Stomach (tissue), 9 donors: ENCODE data around the gene AXL. TPM values are rescaled to one million over a fixed set of nuclear protein-coding genes. Genes with fewer than 3 reads are reported as not detected.
"Not testable (repeated sequence)": the region's sequence is repeated elsewhere in the genome, so short reads cannot be mapped to it uniquely, and the experiment has no call there.

Experiments used
- DNase-seq, 2 donors: peaks; one replicate each; pipeline versions ENCODE4 v3.0.0 to v3.0.0-alpha.2; 2013 to 2019
- H3K27ac ChIP-seq, 5 donors: fragments of 200-600 bp in 4 of 5; sonication (generic) in 4 of 5; one replicate each; pipeline ENCODE4 v1.5.1; 2013 to 2019; ENCODE audit warnings: mild to moderate bottlenecking in 1 of 5, moderate library complexity in 1 of 5
- H3K27me3 ChIP-seq, 3 donors: fragments of 200-600 bp; sonication (generic); one replicate each; pipeline ENCODE4 v1.5.1; 2017 to 2019; ENCODE audit warnings: mixed run types in 1 of 3
- H3K36me3 ChIP-seq, 4 donors: fragments of 200-600 bp; sonication (generic); 1 replicate in 3 of 4; 2 replicates in 1 of 4; pipeline ENCODE4 v1.5.1; 2016 to 2019
- H3K4me1 ChIP-seq, 4 donors: fragments of 200-600 bp; sonication (generic); one replicate each; pipeline ENCODE4 v1.5.1; 2016 to 2019
- H3K4me3 ChIP-seq, 4 donors: fragments of 200-600 bp; sonication (generic) in 3 of 4; one replicate each; pipeline ENCODE4 v1.5.1; 2016 to 2019; ENCODE audit warnings: mild to moderate bottlenecking in 1 of 4
- H3K9me3 ChIP-seq, 4 donors: fragments of 200-600 bp; sonication (generic); one replicate each; pipeline ENCODE4 v1.5.1; 2016 to 2019
- CTCF ChIP-seq, 7 experiments: fragments of 450-650 bp in 4 of 7; fragments of 200-600 bp in 3 of 7; sonication (generic) in 3 of 7; IDR thresholded peaks; one replicate each; pipeline ENCODE4 v1.5.1; 2016 to 2019; ENCODE audit warnings: antibody characterized with exemption in 7 of 7, control low read depth in 2 of 7, mild to moderate bottlenecking in 1 of 7
- EP300 ChIP-seq: sonication (generic); formaldehyde crosslinking; IDR thresholded peaks from one replicate; pipeline ENCODE4 v1.6.1; 2017; ENCODE audit warnings: antibody characterized with exemption
- POLR2A ChIP-seq, 4 donors: fragments of 450-650 bp; IDR thresholded peaks; one replicate each; pipeline ENCODE4 v1.6.1; 2016; ENCODE audit warnings: antibody characterized with exemption in 4 of 4, control low read depth in 2 of 4, mild to moderate bottlenecking in 1 of 4, moderate library complexity in 1 of 4
- POLR2AphosphoS5 ChIP-seq, 3 donors: sonication (generic); formaldehyde crosslinking; IDR thresholded peaks; one replicate each; pipeline ENCODE4 v1.6.1; 2016; ENCODE audit warnings: antibody characterized with exemption in 3 of 3
- WGBS, 5 donors: extraction: QIAGEN DNeasy Blood & Tissue Kit in 3 of 5; methylation state at CpG; one replicate each; pipeline versions ENCODE4 v1.1.5 to v1.1.7; 2013 to 2018; 5-methylcytosine and 5-hydroxymethylcytosine counted together
- intact Hi-C: fragments of 100-400 bp; cut with DNase I; formaldehyde crosslinking; loops from one replicate; pipeline ENCODE4 v1.15.1; 2023; ENCODE audit warnings: low total_unique reads
- polyA plus RNA-seq, 3 donors: library from polyadenylated mRNA; stranded (reverse); fragments of 200-250 nt; gene quantifications; one replicate each; pipeline ENCODE4 v1.2.3, GENCODE V29; 2013
- total RNA-seq, 5 donors: library from RNA; depleted of rRNA; stranded (reverse); fragments of >200 nt; gene quantifications; one replicate each; pipeline versions ENCODE4 v1.1.0 to v1.2.3, GENCODE V29; 2014 to 2016
- donor health status: healthy with polysubstance abuse.
- donor health status: Bipolar disorder and iron deficiency.
- donor health status: healthy.

AXL gene
- total and polyA plus RNA-seq, 8 donors, result 6.1 to 48.7 (median 22.8) TPM

- intact Hi-C loops, result no loop called here
- H3K4me1 ChIP-seq, result no peaks in the 10 kb centered on the region
- DNase-seq, result no peak
- no peak overlapping the region for H3K27ac ChIP-seq
- 37 to 66% (median 60%) methylated on average over 3 of the region's 3 CpGs for WGBS, 5 donors
- peaks cover 98 to 100% (median 100%) of the 10 kb centered on the region in 4 donors for H3K36me3 ChIP-seq
- TF ChIP-seq POLR2A (IDR thresholded peaks at IDR 0.05) (no peak), CTCF (IDR thresholded peaks at IDR 0.05) (no peak), EP300 (no peak), POLR2AphosphoS5 (IDR thresholded peaks at IDR 0.05) (no peak)
- H3K4me3 ChIP-seq, result no peak overlapping the region
- no peaks in the 10 kb centered on the region for H3K9me3 ChIP-seq
- H3K27me3 ChIP-seq, result no peaks in the 10 kb centered on the region
Measured at GRCh38 chr19:41276231-41276630, 57.2 kb downstream of the AXL start.

- peaks cover 96 to 100% (median 99%) of the 10 kb centered on the region in 4 donors for H3K36me3 ChIP-seq
Measured at GRCh38 chr19:41278478-41278877, 59.5 kb downstream of the AXL start.

DNA sequence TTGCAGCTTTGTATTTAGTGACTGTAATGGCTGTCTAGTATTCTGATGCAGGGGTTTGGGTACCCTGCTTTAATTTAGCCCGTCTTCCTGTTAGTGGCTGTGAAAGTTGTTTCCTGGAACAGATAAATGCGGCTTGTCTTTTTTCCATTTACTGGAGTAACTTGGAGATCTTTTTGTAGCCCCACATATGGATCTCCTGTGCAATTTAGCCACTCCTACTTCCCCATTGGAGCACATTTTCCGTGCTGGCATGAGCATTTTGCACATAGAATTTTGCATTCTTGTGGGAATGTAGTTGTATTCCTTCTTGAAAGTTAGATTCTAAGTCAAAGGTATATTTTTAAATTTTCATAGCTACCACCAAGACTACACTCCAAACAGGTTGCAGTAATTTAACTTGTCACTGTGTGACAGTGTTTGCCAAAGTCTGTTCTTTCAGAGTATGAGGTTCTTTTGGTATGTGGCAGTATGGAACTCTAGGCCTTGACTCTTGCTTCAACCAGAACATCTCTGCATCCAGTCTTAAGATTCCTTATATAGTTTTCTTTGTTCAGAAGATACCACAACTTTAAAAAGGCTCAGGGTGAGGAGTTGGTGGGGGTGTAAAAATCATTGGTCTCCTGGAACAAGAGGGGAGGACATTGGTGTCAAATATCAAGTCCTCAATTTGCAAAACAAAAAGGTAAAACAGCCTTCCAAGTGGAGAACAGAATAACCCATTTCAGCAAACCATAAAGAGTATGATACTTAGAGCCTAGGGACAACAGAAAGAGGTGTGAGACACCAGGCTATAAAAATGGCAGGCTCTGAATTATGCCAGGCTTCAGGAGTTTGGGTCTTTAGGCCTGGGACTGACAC lies 69.9 kb downstream of the AXL start:
- 75 to 83% (median 79%) methylated on average over 3 of the region's 3 CpGs for WGBS, 5 donors
- Histone ChIP-seq H3K4me1 (peaks cover 0 to 20% (median 0%) of the 10 kb centered on the region in 4 donors), H3K27me3 (no peaks in the 10 kb centered on the region), H3K27ac (no peak overlapping the region), H3K9me3 (no peaks in the 10 kb centered on the region), H3K36me3 (peaks cover 84 to 100% (median 100%) of the 10 kb centered on the region in 4 donors), H3K4me3 (no peak overlapping the region)
- no peak for DNase-seq
- TF ChIP-seq POLR2A (IDR thresholded peaks at IDR 0.05) (no peak), EP300 (no peak), POLR2AphosphoS5 (IDR thresholded peaks at IDR 0.05) (no peak), CTCF (IDR thresholded peaks at IDR 0.05) (no peak)
- intact Hi-C loops, result no loop called here

More at GRCh38 chr19:41278478-41278877, 59.5 kb downstream of the AXL start:
- H3K27me3 ChIP-seq, result no peaks in the 10 kb centered on the region
- TF ChIP-seq POLR2AphosphoS5 (IDR thresholded peaks at IDR 0.05) (no peak), CTCF (IDR thresholded peaks at IDR 0.05) (no peak)
- DNase-seq, result no peak
- H3K9me3 ChIP-seq, result no peaks in the 10 kb centered on the region
- no peak overlapping the region for H3K27ac ChIP-seq
- no peak overlapping the region for H3K4me3 ChIP-seq
- whole genome bisulfite sequencing, 5 donors, result 83 to 96% (median 92%) methylated on average over 2 of the region's 2 CpGs
- H3K4me1 ChIP-seq, result no peaks in the 10 kb centered on the region
- intact Hi-C loops, result no loop called here

DNA sequence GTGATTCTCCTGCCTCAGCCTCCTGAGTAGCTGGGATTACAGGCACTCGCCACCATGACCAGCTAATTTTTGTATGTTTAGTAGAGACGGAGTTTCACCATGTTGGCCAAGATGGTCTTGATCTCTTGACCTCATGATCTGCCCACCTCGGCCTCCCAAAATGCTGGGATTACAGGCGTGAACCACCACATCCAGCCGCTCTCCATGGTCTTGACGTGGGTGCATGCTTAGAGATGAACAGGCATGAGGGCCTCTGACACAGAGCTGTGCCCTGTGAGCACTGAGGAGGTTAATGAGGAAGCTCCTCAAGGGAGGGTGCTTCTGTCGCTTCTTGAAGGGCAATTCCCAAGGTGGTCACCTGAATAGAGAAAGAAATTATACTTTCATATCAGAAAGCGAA lies 70.8 kb downstream of the AXL start:
- DNase-seq, H3K27me3 ChIP-seq, intact Hi-C loops, H3K27ac ChIP-seq, H3K4me3 ChIP-seq, H3K9me3 ChIP-seq: not testable (repeated sequence)
- H3K36me3 ChIP-seq, result peaks cover 86 to 100% (median 100%) of the 10 kb centered on the region in 4 donors
- 91 to 93% (median 92%) methylated on average over 8 of the region's 8 CpGs for WGBS, 5 donors
- H3K4me1 ChIP-seq, result peaks cover 5 to 27% (median 7%) of the 10 kb centered on the region in 4 donors

DNA sequence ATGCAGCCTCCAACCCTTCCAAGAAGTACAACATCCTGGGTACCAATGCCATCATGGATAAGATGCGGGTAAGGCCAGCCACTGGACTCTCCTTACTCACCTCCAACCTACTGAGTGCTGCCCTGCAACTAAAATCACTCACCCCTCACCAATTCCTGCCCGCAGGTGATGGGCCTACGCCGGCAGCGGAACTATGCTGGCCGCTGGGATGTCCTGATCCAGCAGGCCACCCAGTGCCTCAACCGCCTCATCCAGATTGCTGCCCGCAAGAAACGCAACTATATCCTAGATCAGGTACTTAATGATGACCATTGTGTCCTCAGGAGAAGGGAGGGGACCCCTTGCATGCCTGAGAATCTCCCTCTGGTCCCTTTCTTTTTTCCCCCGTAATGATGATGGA lies 75.4 kb downstream of the AXL start:
- Histone ChIP-seq H3K36me3 (peaks cover 65 to 99% (median 92%) of the 10 kb centered on the region in 4 donors), H3K4me1 (peaks cover 47 to 65% (median 50%) of the 10 kb centered on the region in 4 donors), H3K27ac (peak overlapping the region in 3 of 5 donors; percentile 83 to 98 (median 85)), H3K27me3 (no peaks in the 10 kb centered on the region), H3K9me3 (no peaks in the 10 kb centered on the region), H3K4me3 (no peak overlapping the region)
- DNase-seq, result no peak
- intact Hi-C loops, result no loop called here
- no peak for TF ChIP-seq POLR2AphosphoS5 (IDR thresholded peaks at IDR 0.05)
- TF ChIP-seq POLR2A (IDR thresholded peaks at IDR 0.05), result no peak
- no peak for TF ChIP-seq EP300
- no peak for TF ChIP-seq CTCF (IDR thresholded peaks at IDR 0.05)
- WGBS, 5 donors, result 88 to 96% (median 95%) methylated on average over 9 to 10 of the region's 10 CpGs
